ENCODE data around the gene SEMA3A. TPM values are rescaled to one million over a fixed set of nuclear protein-coding genes. Genes with fewer than 3 reads are reported as not detected.

Gene SEMA3A
- total RNA-seq, 1 experiment from 2014 or later = 32.2 TPM

DNA sequence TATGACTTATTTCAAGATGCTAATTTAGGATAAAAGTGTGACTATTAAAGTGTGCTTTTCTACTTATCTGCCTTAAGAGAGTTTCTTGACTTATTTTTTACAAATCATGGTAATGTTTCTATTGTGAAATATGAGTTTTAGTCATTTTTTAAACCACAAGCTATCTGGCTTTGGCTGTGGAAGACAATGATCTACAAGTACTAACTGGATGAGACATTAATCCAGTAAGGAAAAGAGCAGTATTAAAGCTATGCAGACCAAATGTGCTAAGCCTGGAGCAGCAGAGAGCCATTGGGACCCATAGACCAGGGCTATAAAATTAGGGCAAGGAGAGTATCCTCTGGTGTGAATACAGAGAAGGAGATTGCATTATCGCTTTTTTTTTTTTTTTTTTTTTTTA lies 92.4 kb downstream of the SEMA3A start:
- TF ChIP-seq FOXK1 (CRISPR knock-in tag; IDR thresholded peaks at IDR 0.05) (no peak), SMAD4 (CRISPR knock-in tag; IDR thresholded peaks at IDR 0.05) (no peak), RELA (CRISPR knock-in tag; IDR thresholded peaks at IDR 0.05; ENCODE audit: borderline replicate concordance) (no peak), RORB (CRISPR knock-in tag; IDR thresholded peaks at IDR 0.05) (no peak), AFF4 (CRISPR knock-in tag; IDR thresholded peaks at IDR 0.05; ENCODE audit: borderline replicate concordance) (no peak), ZNF281 (CRISPR knock-in tag; IDR thresholded peaks at IDR 0.05) (no peak), NFATC4 (CRISPR knock-in tag; IDR thresholded peaks at IDR 0.05) (no peak), HMGA2 (CRISPR knock-in tag; IDR thresholded peaks at IDR 0.05) (no peak), TEAD1 (CRISPR knock-in tag; IDR thresholded peaks at IDR 0.05) (no peak), ELF4 (CRISPR knock-in tag; IDR thresholded peaks at IDR 0.05; ENCODE audit: low read depth) (no peak)
- TF ChIP-seq, protein P1, sequence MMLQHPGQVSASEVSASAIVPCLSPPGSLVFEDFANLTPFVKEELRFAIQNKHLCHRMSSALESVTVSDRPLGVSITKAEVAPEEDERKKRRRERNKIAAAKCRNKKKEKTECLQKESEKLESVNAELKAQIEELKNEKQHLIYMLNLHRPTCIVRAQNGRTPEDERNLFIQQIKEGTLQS (CRISPR knock-in tag; conservative IDR thresholded peaks at IDR 0.05) = no peak
- TF ChIP-seq, protein P2, sequence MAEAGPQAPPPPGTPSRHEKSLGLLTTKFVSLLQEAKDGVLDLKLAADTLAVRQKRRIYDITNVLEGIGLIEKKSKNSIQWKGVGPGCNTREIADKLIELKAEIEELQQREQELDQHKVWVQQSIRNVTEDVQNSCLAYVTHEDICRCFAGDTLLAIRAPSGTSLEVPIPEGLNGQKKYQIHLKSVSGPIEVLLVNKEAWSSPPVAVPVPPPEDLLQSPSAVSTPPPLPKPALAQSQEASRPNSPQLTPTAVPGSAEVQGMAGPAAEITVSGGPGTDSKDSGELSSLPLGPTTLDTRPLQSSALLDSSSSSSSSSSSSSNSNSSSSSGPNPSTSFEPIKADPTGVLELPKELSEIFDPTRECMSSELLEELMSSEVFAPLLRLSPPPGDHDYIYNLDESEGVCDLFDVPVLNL (CRISPR knock-in tag; IDR thresholded peaks at IDR 0.05; ENCODE audit: borderline replicate concordance, low read depth) = no peak

GRCh38 chr7:84100866-84101265 lies 93.7 kb downstream of the SEMA3A start:
- ChIA-PET POLR2A (no interaction called here), CTCF (interaction anchor here (0.6 kb wide), 1 partner anchor 154 kb away, joined by 4 read pairs; no protein-coding TSS in a partner anchor)
- Mint-ChIP-seq H3K4me3 (no peak overlapping the region), H3K36me3 (no peaks in the 10 kb centered on the region), H3K27me3 (ENCODE audit: low read depth) (no peaks in the 10 kb centered on the region), H3K4me1 (peaks cover 15% of the 10 kb centered on the region), H3K27ac (no peak overlapping the region), H3K9me3 (no peaks in the 10 kb centered on the region)
- no peak for DNase-seq (ENCODE audit: low spot score)
- ATAC-seq = peak; percentile 69
- TF ChIP-seq ESRRA (CRISPR knock-in tag; IDR thresholded peaks at IDR 0.05; ENCODE audit: borderline replicate concordance) (no peak), NR3C1 (CRISPR knock-in tag; conservative IDR thresholded peaks at IDR 0.05; ENCODE audit: low read depth) (no peak), SOX15 (CRISPR knock-in tag; IDR thresholded peaks at IDR 0.05) (no peak), ZBTB21 (CRISPR knock-in tag; IDR thresholded peaks at IDR 0.05; ENCODE audit: borderline replicate concordance) (no peak), IRF2 (CRISPR knock-in tag; IDR thresholded peaks at IDR 0.05; ENCODE audit: borderline replicate concordance, low read depth) (no peak), ETV6 (CRISPR knock-in tag; IDR thresholded peaks at IDR 0.05) (no peak), ZNF281 (CRISPR knock-in tag; IDR thresholded peaks at IDR 0.05) (no peak), USF2 (CRISPR knock-in tag; IDR thresholded peaks at IDR 0.05) (no peak), EMX1 (CRISPR knock-in tag; IDR thresholded peaks at IDR 0.05) (no peak)
- TF ChIP-seq, protein P3, sequence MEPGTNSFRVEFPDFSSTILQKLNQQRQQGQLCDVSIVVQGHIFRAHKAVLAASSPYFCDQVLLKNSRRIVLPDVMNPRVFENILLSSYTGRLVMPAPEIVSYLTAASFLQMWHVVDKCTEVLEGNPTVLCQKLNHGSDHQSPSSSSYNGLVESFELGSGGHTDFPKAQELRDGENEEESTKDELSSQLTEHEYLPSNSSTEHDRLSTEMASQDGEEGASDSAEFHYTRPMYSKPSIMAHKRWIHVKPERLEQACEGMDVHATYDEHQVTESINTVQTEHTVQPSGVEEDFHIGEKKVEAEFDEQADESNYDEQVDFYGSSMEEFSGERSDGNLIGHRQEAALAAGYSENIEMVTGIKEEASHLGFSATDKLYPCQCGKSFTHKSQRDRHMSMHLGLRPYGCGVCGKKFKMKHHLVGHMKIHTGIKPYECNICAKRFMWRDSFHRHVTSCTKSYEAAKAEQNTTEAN (CRISPR knock-in tag; IDR thresholded peaks at IDR 0.05) = no peak
- TF ChIP-seq, protein P4, sequence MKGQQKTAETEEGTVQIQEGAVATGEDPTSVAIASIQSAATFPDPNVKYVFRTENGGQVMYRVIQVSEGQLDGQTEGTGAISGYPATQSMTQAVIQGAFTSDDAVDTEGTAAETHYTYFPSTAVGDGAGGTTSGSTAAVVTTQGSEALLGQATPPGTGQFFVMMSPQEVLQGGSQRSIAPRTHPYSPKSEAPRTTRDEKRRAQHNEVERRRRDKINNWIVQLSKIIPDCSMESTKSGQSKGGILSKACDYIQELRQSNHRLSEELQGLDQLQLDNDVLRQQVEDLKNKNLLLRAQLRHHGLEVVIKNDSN (CRISPR knock-in tag; IDR thresholded peaks at IDR 0.05) = no peak

More for the DNA sequence above, 92.4 kb downstream of the SEMA3A start:
- ATAC-seq (no peak), DNase-seq (ENCODE audit: low spot score) (no peak)
- ChIA-PET POLR2A (interaction anchor here (0.6 kb wide), 2 partner anchors 12 to 34 kb away, joined by 3 to 6 read pairs; no protein-coding TSS in a partner anchor), CTCF (no interaction called here)
- no peaks in the 10 kb centered on the region for H3K36me3 Mint-ChIP-seq
- no peaks in the 10 kb centered on the region for H3K9me3 Mint-ChIP-seq
- no peak overlapping the region for H3K4me3 Mint-ChIP-seq
- no peak overlapping the region for H3K27ac Mint-ChIP-seq
- H3K4me1 Mint-ChIP-seq = peaks cover 28% of the 10 kb centered on the region
- no peaks in the 10 kb centered on the region for H3K27me3 Mint-ChIP-seq (ENCODE audit: low read depth)
